Stimulated activated CD8-positive, alpha-beta memory T cell treated with anti-CD3 and anti-CD28 coated beads, Interleukin-12 subunit alpha, Interleukin-12 subunit beta, amount 100 ng/mL, for 4 hours (primary cell): ENCODE data around the gene SRL.
"Not testable (repeated sequence)": the region's sequence is repeated elsewhere in the genome, so short reads cannot be mapped to it uniquely, and the experiment has no call there.

Experiments used
- DNase-seq: peaks from one replicate; pipeline ENCODE4 v3.0.0-alpha.2; 2020; ENCODE audit warnings: low read depth

The SRL gene

DNA sequence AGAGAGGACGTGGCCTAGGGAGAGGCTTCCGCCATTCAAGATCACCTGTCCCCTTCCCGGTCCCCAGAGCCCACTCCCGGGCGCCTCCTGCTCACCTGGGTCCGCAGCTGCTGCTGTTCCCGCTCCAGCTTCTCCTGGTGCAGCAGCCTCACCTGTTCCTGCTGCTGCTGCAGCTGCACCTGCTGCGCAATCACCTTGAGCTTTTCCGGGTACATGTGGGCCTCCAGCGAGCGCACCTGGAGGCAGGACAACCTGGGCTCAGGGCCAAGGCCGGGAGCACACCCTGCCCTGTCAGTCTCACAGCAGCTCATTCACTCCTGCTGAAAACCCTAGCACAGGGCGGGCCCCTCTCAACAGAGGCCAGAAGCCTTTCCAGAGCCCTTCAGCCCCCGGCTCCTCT, 18.5 kb upstream of the SRL start:
- no peak for DNase-seq

DNA sequence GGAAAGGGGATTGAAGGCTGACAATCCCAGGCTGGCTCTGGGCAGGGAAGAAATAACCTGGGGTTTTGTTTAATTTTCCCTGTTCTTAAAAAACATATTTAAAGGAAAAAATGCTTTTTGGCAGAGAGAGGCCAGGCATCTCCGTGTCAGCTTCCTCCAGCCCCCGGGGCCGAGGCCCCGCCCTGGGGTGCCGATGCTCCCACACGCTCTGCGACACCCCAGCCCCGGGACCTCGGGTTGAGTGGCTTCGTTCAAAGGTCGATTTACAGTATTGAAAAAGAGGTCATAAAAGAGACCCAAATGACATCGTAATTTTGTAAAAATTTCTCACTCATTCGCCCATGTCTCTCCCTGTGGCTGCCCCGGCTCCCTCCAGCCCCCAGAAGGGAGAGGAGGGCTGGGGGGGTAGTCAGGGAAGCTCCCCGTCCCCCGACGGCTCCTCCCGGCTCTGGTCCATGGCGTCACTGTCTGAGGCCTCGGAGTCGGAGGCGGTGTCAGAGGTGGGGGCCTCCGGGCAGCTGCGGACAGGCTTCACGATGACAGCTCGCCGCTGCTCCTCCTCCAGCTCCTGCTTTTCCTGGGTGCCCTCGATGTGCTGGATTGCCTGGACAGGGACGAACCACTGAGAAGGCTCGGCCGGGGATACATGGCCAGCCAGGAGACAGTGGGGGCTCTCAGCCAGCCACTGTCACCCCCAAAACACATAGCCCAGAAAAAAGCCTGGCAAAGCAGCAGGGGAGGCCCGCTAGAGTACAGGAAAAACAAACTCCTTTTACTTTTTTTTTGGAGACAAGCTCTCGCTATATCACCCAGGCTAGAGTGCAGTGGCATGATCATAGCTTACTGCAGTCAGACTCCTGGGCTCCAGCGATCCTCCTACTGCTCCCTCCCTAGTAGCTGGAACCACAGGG, 16.0 kb upstream of the SRL start:
- no peak for DNase-seq

DNA sequence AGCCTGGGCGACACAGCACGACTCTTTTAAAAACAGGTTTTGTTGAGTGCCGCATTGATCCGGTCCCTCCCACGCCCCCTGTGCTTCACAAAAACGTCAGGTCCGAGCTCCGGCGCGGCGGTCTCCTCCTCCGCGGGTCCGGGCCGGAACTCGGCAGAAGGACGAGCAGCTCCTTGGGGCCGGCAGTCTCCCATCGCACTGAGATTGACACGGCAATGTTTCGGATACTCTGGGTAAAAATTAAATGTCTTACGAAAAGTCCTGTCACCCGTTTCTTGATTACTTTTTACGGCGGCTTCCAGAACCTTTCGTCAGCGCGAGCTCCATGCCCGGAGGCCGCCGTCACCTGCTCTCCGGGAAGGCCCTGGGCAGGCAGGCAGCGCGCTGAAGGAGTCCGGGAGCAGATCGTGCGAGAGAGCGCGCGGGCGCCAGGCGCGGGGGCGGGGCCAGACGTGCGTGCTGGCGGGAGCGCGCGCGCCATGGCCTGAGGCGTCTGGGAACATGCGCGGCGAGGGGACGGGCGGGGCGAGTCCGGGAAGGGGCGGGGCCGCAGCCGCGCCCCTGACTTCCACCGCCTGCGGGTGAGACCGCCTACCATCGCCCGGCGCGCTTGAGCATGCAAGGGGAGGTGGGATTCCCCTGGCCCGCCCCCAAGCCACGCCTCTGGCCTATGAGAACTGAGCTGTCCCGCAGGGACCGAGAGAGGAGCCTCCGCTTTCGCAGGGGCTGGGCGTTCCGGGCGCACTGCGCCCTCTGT, 11.7 kb upstream of the SRL start:
- DNase-seq = peak; percentile 99

DNA sequence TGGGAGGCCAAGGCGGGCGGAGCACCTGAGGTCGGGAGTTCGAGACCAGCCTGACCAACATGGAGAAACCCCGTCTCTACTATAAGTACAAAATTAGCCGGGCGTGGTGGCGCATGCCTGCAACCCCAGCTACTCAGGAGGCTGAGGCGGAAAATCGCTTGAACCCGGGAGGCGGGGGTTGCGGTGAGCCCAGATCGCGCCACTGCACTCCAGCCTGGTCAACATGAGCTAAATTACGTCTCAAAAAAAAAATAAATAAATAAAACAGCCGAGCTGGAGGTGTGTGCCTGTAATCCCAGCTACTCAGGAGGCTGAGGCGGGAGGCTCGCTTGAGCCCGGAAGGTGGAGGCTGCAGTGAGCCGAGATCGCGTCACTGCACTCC, 11.1 kb upstream of the SRL start:
- DNase-seq = not testable (repeated sequence)

DNA sequence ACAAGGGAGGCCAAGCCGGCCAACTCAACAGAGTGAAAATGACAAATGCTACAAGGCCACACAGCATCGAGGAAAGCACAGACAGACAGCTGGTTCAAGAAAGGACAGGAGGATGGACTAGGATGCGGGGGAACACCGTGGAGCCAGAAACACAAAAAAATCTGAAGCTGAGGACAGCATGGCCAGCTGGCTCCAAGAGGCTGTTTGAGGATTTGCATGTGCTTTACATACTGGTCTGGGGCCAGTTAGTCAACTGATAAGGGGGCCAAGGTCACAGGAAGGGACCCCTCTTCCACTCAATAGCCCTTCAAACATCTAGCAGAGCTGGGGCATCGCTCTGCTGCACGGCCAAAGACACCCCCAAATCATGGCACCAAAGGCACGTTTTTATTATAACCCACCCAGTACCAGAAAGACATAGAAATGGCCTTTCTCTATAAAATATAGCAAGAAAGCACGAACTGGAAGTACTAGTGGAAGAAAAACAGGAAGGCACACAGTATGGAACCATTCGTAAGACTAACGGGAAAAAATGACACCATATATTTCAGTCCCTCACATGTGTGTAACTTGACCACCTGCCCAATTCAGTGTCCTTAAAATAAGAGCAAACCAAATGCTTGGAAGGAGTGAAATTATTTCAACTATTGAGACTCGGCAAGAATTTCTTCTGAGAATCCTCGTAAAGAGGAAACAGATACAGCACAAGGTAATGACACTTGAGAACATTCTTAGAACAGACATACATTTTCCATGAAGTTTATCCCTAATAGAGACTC, 7.8 kb upstream of the SRL start:
- DNase-seq = no peak

DNA sequence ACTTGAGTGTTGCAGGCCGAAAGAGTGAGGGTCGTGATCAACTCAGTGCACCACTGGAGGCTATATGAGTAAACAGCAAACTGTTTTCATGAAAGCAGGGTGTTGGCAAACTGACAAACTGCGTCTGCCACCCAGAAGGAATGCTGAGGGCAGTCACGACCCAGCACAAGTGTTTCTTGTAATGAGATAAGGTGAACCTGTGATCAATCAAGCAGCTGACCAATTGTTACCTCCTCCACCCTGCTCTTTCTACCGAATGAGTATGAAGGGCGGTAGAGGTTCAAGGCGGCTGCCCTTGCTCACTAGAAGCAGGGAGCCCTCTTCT, 5.5 kb upstream of the SRL start:
- no peak for DNase-seq

DNA sequence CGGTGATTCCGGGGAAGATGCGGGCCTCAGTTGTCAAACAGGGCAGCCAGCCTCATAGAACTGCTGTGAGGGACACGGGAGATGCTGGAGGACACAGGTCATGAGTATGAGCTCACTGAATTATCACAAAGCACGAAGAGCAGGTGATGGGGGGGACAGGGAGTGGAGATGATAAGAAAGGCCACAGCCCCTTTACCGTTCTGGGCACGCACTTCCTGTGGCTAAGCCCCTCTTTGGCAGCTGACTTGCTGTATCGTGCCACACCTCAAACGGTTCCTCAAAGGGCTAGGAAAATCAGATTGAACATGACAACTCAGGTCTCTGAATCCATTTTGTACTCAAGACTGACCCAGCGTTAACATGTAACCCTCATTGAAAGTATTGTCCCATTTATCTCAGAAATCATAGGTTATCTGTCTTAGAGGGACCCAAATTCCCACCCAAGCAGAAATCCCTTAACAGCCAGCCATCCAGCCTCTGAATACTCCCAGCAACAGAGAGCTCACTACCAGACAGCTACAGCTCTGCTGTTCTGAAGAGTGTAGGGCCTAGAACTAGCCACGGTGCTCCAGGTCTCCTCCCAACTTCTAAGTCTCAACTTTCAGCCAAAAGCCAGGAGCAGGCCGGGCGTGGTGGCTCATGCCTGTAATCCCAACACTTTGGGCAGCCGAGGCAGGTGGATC, 5.0 kb upstream of the SRL start:
- no peak for DNase-seq

DNA sequence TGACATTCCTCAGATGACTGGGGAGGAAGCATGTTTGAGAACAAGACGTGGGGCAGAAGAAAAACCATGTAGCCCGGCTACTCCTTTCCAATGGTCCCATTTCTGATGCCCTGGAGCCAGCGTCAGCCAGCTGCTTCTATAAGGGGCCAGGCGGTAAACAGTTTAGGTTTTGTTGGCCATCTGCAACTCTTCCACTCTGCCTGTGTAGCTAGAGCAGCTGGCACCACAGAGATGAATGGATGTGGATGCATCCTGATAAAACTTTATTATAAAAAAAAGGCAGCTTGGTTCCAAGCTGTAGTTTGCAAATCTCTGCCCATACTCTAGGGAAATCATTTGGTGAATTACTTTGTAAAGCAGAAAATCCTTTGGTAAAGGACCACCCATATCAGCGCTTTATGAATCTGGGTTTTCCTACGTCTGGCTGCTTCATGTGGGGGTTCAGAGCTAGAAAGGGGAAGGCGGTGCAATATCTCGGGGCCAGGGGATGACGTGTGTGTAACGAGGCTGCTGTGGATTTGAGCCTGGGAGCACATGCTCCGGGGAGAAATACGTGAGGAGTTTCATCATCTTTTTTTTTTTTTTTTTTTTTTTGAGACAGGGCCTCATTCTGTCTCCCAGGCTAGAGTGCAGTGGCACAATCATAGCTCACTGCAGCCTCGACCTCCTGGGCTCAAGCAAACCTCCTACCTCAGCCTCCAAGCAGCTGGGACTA, 3.4 kb upstream of the SRL start:
- DNase-seq = no peak

DNA sequence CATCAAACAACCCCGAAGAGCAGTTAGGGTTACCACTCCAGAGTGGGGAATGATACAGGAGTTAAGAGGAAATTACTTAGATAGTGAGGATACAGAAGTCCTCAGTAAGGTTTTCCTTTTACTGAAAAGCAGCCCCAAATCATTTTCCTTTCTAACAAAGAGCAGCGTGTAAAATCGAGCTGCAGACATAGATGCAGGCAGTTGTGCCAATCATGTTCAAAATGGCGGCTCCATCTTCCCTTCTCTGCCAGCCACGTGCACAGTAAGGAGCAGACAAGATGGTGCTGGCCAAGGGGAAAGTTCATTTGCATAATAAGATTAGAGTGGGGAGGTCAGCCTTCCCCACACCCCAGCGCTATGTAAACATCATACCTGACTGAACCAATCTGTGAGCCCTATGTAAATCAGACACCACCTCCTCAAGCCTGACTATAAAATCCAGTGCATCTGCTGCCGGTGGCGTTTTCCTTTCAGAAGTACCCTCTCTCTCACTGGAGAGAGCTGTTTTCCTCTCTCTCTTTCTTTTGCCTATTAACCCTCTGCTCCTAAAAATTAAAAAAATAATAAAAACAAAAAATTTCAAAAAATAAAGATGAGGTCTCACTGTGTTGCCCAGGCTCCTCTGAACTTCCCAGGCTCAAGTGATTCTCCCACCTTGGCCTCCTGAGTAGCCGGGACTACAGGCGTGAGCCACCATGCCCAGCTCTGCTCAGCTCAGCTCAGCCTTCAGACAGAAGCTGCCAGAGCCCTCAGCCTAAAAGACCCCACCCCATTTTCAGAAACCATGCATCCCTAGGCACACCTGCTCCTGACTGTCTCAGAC, 2.6 kb upstream of the SRL start:
- no peak for DNase-seq

DNA sequence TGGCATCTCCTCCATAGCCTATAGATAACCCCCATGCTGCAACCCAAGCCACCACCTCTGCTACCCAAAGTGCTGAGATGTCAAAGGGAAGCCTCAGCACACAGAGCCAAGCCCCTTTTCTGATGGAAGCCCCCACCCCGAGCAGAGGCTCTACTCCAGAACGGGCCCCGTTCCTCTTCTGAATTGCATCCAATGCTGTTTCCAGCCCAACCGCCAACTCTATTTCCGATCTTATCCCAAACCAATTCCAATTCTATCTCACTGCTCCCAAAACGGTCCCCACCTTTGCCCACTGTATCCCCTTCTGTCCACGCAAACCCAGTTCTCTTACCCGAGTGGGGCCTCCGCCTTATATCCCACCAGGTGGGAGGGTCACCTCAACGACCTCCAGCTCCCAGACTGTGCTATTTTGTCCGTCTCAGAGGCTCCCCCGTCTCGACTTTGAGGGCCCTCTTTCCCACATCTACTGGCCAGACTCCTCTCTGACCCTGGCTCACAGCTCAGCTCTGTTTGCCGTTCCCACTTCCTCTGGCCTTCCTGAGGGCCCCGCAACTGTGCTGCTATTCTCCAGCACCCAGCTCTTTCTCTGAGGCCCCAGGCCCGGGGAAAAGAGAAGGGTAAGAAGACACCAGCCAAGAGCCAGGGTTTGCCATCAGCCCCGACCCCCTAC, 487 bp downstream of the SRL start:
- no peak for DNase-seq

DNA sequence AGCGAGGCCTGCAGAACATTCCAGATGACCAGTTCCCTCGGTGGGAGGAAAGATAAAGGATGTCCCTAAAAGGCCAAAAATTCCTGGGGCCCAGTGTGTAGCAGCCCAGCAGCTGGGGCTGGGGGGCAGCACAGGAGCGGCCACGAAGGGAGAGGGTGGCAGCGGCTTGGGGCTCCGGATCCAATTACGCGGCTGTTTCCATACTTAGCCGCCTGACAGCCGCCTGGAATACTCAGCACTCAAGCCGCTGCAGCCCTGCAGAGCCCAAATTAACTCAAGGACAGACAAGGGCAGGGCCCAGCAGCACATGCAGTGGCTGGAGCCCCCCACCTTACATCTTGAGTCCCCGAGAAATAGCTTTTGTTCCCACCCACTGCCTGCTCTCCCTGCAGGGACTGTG, 1.3 kb downstream of the SRL start:
- DNase-seq = no peak

DNA sequence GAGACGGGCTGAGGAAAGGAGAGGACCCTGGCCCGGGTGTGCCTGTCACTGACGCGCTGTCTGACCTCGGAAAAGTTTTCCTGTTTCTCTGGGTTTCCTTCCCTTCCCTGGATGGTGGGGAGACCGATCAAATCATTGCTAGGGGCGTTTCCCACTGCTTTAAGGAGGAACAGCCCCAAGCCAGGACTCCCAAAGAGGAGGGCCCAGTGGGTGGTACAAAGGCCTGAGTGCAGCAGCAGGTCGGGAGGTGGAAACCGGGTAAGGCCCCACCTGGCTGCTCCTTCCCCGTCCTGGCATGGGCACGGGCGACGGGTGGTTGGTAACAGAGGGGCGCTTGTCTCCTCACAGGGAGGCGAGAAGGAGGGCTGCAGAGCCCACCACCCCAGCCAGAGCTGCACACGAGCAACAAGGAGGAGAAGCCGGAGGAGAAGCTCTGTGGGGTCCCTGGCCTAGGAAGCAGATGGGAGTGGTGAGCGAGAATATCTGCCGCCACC, 2.2 kb downstream of the SRL start:
- DNase-seq = no peak

DNA sequence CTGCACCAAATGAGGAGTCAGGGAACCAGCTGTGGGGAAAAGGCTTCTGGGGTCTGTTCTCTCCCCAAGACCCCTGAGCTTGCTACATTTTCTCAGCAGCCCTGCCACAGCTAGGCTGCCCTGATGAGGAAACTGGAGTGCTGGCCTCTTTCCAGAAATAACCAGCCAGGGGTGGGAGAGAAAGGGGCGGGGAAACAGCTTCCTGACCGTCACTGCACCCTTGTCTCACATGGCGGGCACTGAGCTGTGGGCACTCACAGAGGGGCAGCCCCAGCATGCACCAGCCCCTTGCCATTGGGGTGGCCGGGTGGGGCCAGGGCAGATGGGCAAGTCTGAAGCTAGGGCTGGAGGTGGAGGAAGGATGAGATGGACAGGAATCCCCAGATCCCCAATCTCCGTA, 2.9 kb downstream of the SRL start:
- DNase-seq = no peak

DNA sequence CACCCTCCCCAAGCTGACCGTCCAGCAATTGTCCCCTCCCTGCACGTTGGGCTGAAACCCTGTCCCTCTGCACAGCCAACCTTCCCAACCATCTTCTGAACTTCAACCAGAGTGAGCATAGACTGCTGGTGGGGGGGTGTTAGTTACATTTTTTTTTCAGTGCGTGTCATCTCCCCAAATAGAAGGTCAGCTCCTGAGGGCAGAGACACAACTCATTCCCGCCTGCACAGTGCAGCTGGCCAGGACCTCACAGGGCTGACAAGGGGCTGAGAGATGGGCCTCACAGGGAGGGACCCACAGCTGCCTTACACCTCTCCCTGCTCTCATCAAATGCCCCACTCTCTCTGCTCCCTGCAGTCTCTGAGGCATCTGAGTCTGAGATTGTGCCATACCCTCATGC, 8.4 kb downstream of the SRL start:
- DNase-seq = no peak

DNA sequence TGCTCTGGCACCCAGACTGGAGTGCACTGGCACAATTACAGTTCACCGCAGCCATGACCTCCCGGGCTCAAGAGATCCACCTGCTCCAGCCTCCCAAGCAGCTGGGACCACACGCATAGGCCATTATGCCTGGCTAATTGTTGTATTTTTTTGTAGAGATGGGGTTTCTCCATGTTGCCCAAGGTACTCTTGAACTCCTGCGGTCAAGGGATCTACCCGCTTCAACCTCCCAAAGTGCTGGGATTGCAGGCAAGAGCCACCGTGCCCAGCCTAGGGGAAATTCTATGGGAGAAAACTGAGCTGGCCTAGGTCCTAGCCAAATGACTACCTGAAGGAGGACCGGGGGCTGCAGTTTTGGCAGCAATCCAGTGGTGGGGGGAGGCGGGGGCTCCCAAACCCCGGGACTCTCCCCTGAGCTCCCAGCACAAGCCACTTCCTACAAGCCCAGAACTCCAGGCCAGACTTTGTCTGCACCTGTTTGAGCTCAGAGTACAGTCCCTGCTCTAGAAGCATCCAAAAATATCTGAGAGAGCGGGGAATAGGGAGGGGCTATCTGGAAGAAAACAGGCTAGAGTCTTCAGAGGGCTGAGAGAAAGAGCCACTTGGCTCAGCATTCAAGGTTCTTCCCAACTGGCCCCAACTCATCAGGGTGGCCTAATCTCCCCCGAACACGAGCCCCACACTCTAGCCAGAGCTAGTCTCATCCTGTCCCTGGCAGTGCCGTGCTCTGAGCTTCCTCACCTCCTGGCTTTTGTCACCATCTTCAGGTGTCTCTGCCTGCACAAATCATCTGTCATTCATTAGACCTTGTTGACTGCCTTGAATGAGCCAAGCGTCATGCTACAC, 9.1 kb downstream of the SRL start:
- DNase-seq = no peak

DNA sequence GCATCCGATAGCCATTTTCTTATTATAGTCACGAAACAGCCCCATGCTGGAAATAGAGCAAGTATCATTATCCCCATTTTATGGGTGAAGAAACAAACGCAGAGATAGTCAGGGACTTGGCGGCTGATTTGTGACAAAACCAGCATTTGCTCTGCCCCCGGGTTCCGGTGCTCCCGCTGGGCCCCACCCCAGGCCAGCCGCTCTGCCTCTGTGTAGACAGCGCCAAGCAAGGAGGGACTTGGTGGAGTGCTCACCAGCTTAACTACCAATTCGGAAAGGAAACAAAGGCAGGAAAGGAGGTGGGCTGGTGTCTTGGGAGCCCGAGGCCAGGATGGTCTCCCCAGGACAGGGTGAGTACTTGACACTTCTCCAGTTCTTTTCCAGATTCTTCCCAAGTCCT, 10.0 kb downstream of the SRL start:
- DNase-seq = no peak

DNA sequence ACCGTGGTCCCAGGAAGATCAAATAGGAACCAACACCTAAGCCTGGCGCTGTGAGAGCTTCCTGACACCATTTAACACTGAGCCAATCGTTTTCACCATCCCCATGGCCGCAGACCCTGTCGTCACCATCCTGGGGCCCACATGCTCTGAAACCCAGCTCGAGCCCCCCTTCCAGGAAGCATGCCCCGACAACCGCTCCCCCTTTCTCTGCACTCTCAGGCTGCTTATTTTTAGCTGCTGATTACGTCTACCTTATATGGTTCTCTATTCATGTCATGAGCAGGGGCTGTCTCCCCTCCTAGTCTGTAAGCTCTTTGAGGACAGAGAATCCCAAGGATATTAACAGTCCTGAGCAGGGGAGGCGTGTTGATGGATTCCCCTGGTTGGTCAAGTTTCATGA, 10.5 kb downstream of the SRL start:
- no peak for DNase-seq

DNA sequence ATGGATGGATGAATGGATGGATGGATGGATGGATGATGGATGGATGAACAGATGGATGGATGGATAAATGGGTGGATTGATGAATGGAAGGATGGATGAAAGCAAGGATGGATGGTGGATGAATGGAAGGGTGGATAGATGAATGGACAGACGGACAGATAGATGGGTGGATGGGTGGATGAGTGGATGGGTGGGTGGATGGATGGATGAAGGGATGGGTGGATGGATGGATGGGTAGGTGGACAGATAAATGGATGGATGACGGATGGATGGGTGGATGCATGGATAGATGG, 14.9 kb downstream of the SRL start:
- DNase-seq = no peak
